ENCODE results near the gene HES5. TPM values are rescaled to one million over a fixed set of nuclear protein-coding genes. Genes with fewer than 3 reads are reported as not detected.

The HES5 gene
- total and polyA plus RNA-seq, 10 of the 15 experiments (the other 5 are each of a cell fraction or from before 2014, with no cell fraction given) = 0.12 to 0.15 TPM; not detected in 8

DNA sequence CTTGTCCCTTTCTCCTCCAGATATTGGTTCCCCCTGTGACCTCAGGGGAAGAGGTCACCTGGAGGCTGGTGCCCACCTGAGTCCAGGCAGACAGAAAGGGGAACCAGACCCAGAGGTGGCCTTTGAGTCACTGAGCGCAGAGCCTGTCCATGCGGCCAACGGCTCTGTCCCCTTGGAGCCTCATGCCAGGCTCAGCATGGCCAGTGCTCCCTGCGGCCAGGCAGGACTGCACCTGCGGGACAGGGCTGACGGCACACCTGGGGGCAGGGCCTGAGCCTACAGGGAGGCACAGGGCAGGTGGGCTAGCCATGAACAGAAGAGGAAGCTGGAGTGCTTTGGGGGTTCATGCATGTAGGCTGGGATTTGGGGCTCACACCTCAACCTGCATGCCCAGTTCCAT lies 28.8 kb upstream of the HES5 start:
- ChIA-PET SMC1A (ENCODE audit: uncharacterized antibody, unreplicated experiment) (interaction anchor here (0.9 to 4.7 kb wide), 2 partner anchors 15 to 25 kb away, joined by 3 to 39 read pairs; partner anchors contain the start of gene PRXL2B), CTCF (interaction anchor here (5.1 kb wide), 1 partner anchor 25 kb away, joined by 54 read pairs; the partner anchor contains the start of gene PRXL2B), RAD21 (ENCODE audit: unreplicated experiment) (no interaction called here), POLR2A (interaction anchor here (1.4 to 5.5 kb wide), 2 partner anchors 12 to 20 kb away, joined by 3 to 60 read pairs; no protein-coding TSS in a partner anchor)
- Histone ChIP-seq H3K9me3 (replicated peaks; ENCODE audit: control insufficient read depth, insufficient read depth, low read length) (no peaks in the 10 kb centered on the region), H3K4me3 (no peak overlapping the region), H2AFZ (ENCODE audit: control insufficient read depth, low read depth, low read length) (no peak overlapping the region), H3K4me2 (ENCODE audit: control insufficient read depth, insufficient read depth) (no peak overlapping the region), H3K4me1 (ENCODE audit: control insufficient read depth, insufficient read depth, low read length) (peaks cover 24% of the 10 kb centered on the region), H3K27ac (ENCODE audit: control insufficient read depth, insufficient read depth) (no peak overlapping the region), H3K79me2 (ENCODE audit: control insufficient read depth, insufficient read depth, low read length) (peaks cover 38% of the 10 kb centered on the region), H3K27me3 (replicated peaks in 1 of 2; ENCODE audit: control insufficient read depth in 2 of 2, insufficient read depth in 2 of 2, low read length in 1 of 2) (no peaks in the 10 kb centered on the region), H3K9ac (ENCODE audit: control insufficient read depth, insufficient read depth, low read length) (no peak overlapping the region), H4K20me1 (ENCODE audit: control insufficient read depth, insufficient read depth) (no peaks in the 10 kb centered on the region), H3K36me3 (ENCODE audit: control insufficient read depth in 2 of 2, insufficient read depth in 2 of 2, low read length in 1 of 2) (peaks cover 0 to 2% of the 10 kb centered on the region in 2 experiments; a peak in 3 of 4 replicates)
- no peak for TF ChIP-seq ATF7 (IDR thresholded peaks at IDR 0.05; ENCODE audit: low read depth)
- no peak for TF ChIP-seq SMAD1 (IDR thresholded peaks at IDR 0.05; ENCODE audit: low read depth, partially characterized antibody)
- no peak for TF ChIP-seq KDM1A (IDR thresholded peaks at IDR 0.05; ENCODE audit: borderline replicate concordance)
- TF ChIP-seq BCL11A (IDR thresholded peaks at IDR 0.05; ENCODE audit: low read depth, low read length) = no peak
- TF ChIP-seq EP300 (IDR thresholded peaks at IDR 0.05; ENCODE audit: borderline replicate concordance in 1 of 2, control insufficient read depth in 1 of 2, low read depth in 2 of 2, low read length in 2 of 2) = no peak
- TF ChIP-seq BMI1 (IDR thresholded peaks at IDR 0.05; ENCODE audit: borderline replicate concordance) = no peak
- TF ChIP-seq TCF3 (IDR thresholded peaks at IDR 0.05; ENCODE audit: borderline replicate concordance, insufficient read depth, low read depth, low read length) = no peak
- no peak for TF ChIP-seq JUNB (IDR thresholded peaks at IDR 0.05)
- no peak for TF ChIP-seq CBFB (IDR thresholded peaks at IDR 0.05; ENCODE audit: low read depth)
- FAIRE-seq (no peak), ATAC-seq (no peak), DNase-seq (ENCODE audit: low read depth, low spot score) (no peak)
- in situ Hi-C loops (cut with MboI) (no loop called here), intact Hi-C loops (cut with micrococcal nuclease; ENCODE audit: unreplicated experiment) (loop anchor here (5.0 kb wide), 1 partner anchor 863 kb away; no protein-coding TSS in a partner anchor)
- no TSS peak for BruUV-seq (replicated peaks)
- 81% methylated on average over 6 of the region's 6 CpGs for WGBS (ENCODE audit: insufficient coverage, insufficient replicate concordance, low lambda C conversion rate, missing lambda C conversion rate)
